PC-3 (cell line): ENCODE results near the gene DBR1. TPM values are rescaled to one million over a fixed set of nuclear protein-coding genes. Genes with fewer than 3 reads are reported as not detected.

Experiments
- ATAC-seq: fragments of 200-7000 bp; cut with Tn5 transposase; 2 replicates; pipeline ENCODE4 v1.9.1; 2020; ENCODE audit warnings: mild to moderate bottlenecking, moderate library complexity
- BruUV-seq: library from RNA; stranded (reverse); fragments of 400-500 nt; replicated peaks from 2 replicates; lab custom pipeline; 2021; lab: Mats Ljungman, UMichigan
- CTCF ChIA-PET: fragments of 300-600 bp; sonication (Branson Sonifier 250); formaldehyde crosslinking; loops from one replicate; lab custom pipeline; 2022; ENCODE audit warnings: antibody characterized with exemption; lab: Charles Lee
- POLR2A ChIA-PET: fragments of 300-600 bp; sonication (Branson Sonifier 250); formaldehyde crosslinking; loops from one replicate; lab custom pipeline; 2022; ENCODE audit warnings: antibody characterized with exemption; ENCODE audit not compliant: unreplicated experiment; lab: Charles Lee
- DNase-seq: peaks from one replicate; pipeline ENCODE4 v3.0.0-alpha.2; 2015
- H2AFZ ChIP-seq: fragments of 300-600 bp; sonication (generic); 2 replicates; pipeline ENCODE4 v1.6.0; 2016; ENCODE audit warnings: antibody characterized with exemption, low read length
- H3F3A ChIP-seq: fragments of 300-600 bp; sonication (generic); one replicate; pipeline ENCODE4 v1.6.0; 2017; ENCODE audit warnings: antibody characterized with exemption, low read length, control low read depth, mild to moderate bottlenecking; ENCODE audit not compliant: unreplicated experiment
- H3K27ac ChIP-seq: fragments of 300-600 bp; sonication (generic); 2 replicates; pipeline ENCODE4 v1.5.1; 2016; ENCODE audit warnings: mild to moderate bottlenecking, low read length
- H3K27me3 ChIP-seq: fragments of 300-600 bp; sonication (generic); 2 replicates; pipeline ENCODE4 v1.6.1; 2016; ENCODE audit warnings: low read length, mixed read lengths
- H3K36me3 ChIP-seq: fragments of 300-600 bp; sonication (generic); 2 replicates; pipeline ENCODE4 v1.6.1; 2016; ENCODE audit warnings: low read depth, mixed run types, low read length, mixed read lengths
- H3K4me1 ChIP-seq: fragments of 300-600 bp; sonication (generic); 2 replicates; pipeline ENCODE4 v1.5.1; 2016; ENCODE audit warnings: low read length; ENCODE audit not compliant: insufficient read depth
- H3K4me2 ChIP-seq: fragments of 300-600 bp; sonication (generic); 2 replicates; pipeline ENCODE4 v1.6.0; 2016; ENCODE audit warnings: low read length
- H3K4me3 ChIP-seq: fragments of 300-600 bp; sonication (generic); 2 replicates; pipeline ENCODE4 v1.5.1; 2016; ENCODE audit warnings: mild to moderate bottlenecking, low read length, mixed read lengths
- H3K79me2 ChIP-seq: fragments of 300-600 bp; sonication (generic); 2 replicates; pipeline ENCODE4 v1.6.1; 2017; ENCODE audit warnings: low read length, mixed read lengths
- H3K9ac ChIP-seq: fragments of 300-600 bp; sonication (generic); 2 replicates; pipeline ENCODE4 v1.6.0; 2016; ENCODE audit warnings: mild to moderate bottlenecking, low read length
- H3K9me2 ChIP-seq: fragments of 300-600 bp; sonication (generic); replicated peaks from 2 replicates; pipeline ENCODE4 v1.6.1; 2016; ENCODE audit warnings: mixed run types, low read length, mixed read lengths
- H3K9me3 ChIP-seq: fragments of 300-600 bp; sonication (generic); 2 replicates; pipeline ENCODE4 v1.6.1; 2016; ENCODE audit warnings: low read length, mixed read lengths
- H4K20me1 ChIP-seq: fragments of 300-600 bp; sonication (generic); 2 replicates; pipeline ENCODE4 v1.6.1; 2016; ENCODE audit warnings: low read length, mixed read lengths
- EZH2 ChIP-seq: fragments of 300-600 bp; sonication (generic); IDR thresholded peaks from one replicate; pipeline ENCODE4 v1.6.1; 2017; ENCODE audit warnings: antibody characterized with exemption, mild to moderate bottlenecking, low read length; ENCODE audit not compliant: unreplicated experiment
- EZH2phosphoT487 ChIP-seq: fragments of 300-600 bp; sonication (generic); IDR thresholded peaks from 2 replicates; pipeline ENCODE4 v1.6.1; 2018; ENCODE audit warnings: mild to moderate bottlenecking, antibody characterized with exemption, low read length, borderline replicate concordance
- intact Hi-C: fragments of 100-400 bp; cut with micrococcal nuclease; formaldehyde crosslinking; loops from 2 replicates; pipeline ENCODE4 v1.9.0; 2023
- total RNA-seq: library from RNA; depleted of rRNA; stranded (reverse); fragments of >200 nt; gene quantifications from 2 replicates; pipeline ENCODE4 v1.2.3, GENCODE V29; 2014
- TF ChIP-seq, protein P1 (sequence below): fragments of 300-600 bp; sonication (generic); conservative IDR thresholded peaks from 2 replicates; pipeline ENCODE4 v1.5.1; 2017; ENCODE audit warnings: antibody characterized with exemption, low read depth, mild to moderate bottlenecking, low read length

Gene DBR1
- total RNA-seq, 1 experiment from 2014 or later = 14.0 TPM

DNA sequence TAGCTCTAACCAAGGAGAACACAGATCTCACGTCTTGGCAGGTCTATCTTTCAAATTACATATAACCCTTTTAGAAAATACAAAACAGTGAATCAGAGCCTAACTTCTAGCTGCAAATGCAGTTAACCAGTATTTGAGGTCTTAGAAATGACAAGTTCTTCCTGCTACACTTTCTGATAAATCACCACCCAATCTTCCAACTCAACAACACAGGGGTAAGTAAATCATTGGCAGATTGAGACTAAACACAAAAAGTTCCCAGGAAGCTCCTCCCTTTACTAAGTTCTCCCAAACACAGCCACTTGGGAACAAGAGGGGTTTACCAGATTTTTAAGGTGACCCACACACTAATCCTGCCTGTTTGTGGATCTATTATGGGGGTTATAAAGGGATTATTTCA lies 42.5 kb downstream of the DBR1 start, which contains the start of gene A4GNT:
TSS of gene A4GNT (minus strand) at position 152 of the 400 bp plus-strand sequence. CDS start 1,134 bp downstream, outside the sequence.
- Histone ChIP-seq H3K27ac (no peak within 1 kb of the TSS), H2AFZ (no peak within 1 kb of the TSS), H3K4me2 (no peak within 1 kb of the TSS), H3K4me3 (no peak within 1 kb of the TSS), H3K9me2 (no peaks in the 10 kb centered on the region), H3K79me2 (no peaks in the 10 kb centered on the region), H3K9me3 (no peaks in the 10 kb centered on the region), H3K9ac (no peak within 1 kb of the TSS), H4K20me1 (no peaks in the 10 kb centered on the region), H3K4me1 (no peaks in the 10 kb centered on the region), H3K27me3 (no peaks in the 10 kb centered on the region), H3K36me3 (no peaks in the 10 kb centered on the region), H3F3A (no peaks in the 10 kb centered on the region)
- no peak for ATAC-seq
- intact Hi-C loops = no loop called here
- ChIA-PET CTCF (no interaction called here), POLR2A (no interaction called here)
- BruUV-seq = no TSS peak
- no peak for DNase-seq
- no peak for TF ChIP-seq EZH2phosphoT487
- no peak for TF ChIP-seq EZH2
- TF ChIP-seq, protein P1, sequence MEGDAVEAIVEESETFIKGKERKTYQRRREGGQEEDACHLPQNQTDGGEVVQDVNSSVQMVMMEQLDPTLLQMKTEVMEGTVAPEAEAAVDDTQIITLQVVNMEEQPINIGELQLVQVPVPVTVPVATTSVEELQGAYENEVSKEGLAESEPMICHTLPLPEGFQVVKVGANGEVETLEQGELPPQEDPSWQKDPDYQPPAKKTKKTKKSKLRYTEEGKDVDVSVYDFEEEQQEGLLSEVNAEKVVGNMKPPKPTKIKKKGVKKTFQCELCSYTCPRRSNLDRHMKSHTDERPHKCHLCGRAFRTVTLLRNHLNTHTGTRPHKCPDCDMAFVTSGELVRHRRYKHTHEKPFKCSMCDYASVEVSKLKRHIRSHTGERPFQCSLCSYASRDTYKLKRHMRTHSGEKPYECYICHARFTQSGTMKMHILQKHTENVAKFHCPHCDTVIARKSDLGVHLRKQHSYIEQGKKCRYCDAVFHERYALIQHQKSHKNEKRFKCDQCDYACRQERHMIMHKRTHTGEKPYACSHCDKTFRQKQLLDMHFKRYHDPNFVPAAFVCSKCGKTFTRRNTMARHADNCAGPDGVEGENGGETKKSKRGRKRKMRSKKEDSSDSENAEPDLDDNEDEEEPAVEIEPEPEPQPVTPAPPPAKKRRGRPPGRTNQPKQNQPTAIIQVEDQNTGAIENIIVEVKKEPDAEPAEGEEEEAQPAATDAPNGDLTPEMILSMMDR = no peak

DNA sequence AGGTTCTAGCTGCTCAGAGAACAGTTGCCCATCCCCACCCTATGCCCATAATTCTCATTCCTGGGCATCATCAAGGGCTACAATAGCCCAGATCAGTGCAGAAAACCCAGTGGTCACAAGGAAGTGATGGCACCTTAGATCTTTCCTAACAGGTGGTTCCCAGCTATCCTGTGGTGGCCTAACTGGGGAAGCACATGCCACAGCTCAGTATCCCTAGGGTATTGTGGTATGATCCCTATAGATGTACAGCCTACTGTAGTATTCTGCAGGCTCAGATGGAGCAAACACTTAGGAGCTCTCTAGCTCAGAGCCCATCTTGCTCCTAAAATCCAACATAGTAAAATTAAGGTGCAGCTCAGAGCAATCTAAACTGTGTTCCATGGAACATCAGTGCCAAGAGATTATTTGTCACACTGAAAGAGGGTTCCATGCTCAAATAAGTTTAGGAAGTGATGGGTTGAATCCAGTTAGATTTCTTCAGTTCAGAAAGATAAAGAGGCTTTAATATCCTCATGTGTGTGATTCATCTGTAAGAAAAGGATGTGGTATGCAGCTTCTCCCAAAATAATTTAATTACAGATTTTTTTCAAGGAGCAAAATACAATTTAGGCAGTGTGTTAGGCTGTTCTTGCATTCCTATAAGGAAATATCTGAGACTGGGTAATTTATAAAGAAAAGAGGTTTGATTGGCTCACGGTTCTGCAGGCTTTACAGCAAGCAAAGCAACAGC lies 46.9 kb downstream of the DBR1 start:
- intact Hi-C loops = no loop called here
- Histone ChIP-seq H3K4me3 (no peak overlapping the region), H3K79me2 (no peaks in the 10 kb centered on the region), H3K9me3 (no peaks in the 10 kb centered on the region), H3K9me2 (no peaks in the 10 kb centered on the region), H4K20me1 (no peaks in the 10 kb centered on the region), H3K9ac (no peak overlapping the region), H3K27me3 (no peaks in the 10 kb centered on the region), H3K4me2 (no peak overlapping the region), H3K4me1 (no peaks in the 10 kb centered on the region), H3F3A (no peaks in the 10 kb centered on the region), H3K36me3 (no peaks in the 10 kb centered on the region), H3K27ac (no peak overlapping the region), H2AFZ (no peak overlapping the region)
- ATAC-seq (no peak), DNase-seq (no peak)
- no TSS peak for BruUV-seq
- CTCF ChIA-PET = no interaction called here
- TF ChIP-seq EZH2 (no peak), EZH2phosphoT487 (no peak)
- TF ChIP-seq, protein P1 = no peak
- POLR2A ChIA-PET = no interaction called here

DNA sequence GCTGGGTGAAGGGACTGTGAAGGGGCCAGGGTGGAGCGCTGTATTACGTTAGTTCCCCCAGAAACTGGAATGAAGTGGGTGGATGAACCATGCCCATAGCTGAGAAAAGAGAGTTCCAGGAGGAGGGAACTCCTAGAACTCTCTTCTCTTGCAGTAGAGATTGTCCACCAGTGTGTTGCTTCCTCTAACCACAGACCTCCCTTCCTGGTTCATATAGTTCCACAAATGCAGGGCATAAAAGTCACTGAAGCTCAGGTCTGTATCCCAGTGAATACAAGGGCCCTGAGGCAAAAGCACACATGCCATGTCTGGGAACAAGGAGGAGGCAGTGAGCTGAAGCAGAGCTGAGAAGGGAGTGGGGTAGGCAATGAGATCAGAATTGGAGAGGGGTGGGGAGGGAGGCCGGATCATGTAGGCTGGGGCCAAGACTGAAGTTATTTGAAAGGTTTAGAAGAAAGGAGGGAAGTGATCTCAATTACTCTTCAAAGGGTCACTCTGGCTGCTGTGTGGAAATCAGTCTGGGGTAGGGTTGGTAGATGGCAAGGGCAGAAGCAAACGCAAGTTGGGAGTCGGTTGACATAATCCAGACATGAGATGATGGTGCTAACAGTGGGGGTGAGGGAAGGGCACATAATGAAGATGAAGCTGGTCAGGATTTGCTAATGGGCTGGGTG lies 49.0 kb downstream of the DBR1 start:
- Histone ChIP-seq H3K9me3 (no peaks in the 10 kb centered on the region), H3K4me1 (no peaks in the 10 kb centered on the region), H3F3A (no peaks in the 10 kb centered on the region), H3K4me2 (no peak overlapping the region), H3K9me2 (no peaks in the 10 kb centered on the region), H3K36me3 (no peaks in the 10 kb centered on the region), H3K9ac (no peak overlapping the region), H3K27me3 (no peaks in the 10 kb centered on the region), H3K79me2 (no peaks in the 10 kb centered on the region), H3K27ac (no peak overlapping the region), H4K20me1 (no peaks in the 10 kb centered on the region), H3K4me3 (no peak overlapping the region), H2AFZ (no peak overlapping the region)
- TF ChIP-seq EZH2phosphoT487 (no peak), EZH2 (no peak)
- TF ChIP-seq, protein P1 = no peak
- intact Hi-C loops = no loop called here
- ATAC-seq = peak; percentile 27
- ChIA-PET CTCF (no interaction called here), POLR2A (no interaction called here)
- no TSS peak for BruUV-seq
- DNase-seq = no peak
